ENCODE data around the gene FBN2.

GRCh38 chr5:128318691-128319090, 219.4 kb downstream of the FBN2 start:
- TF ChIP-seq EZH2 (IDR thresholded peaks at IDR 0.05; ENCODE audit: borderline replicate concordance, low read depth, low read length, poor library complexity, severe bottlenecking) = no peak
- TF ChIP-seq CTCF (conservative IDR thresholded peaks at IDR 0.05; ENCODE audit: low read depth, low read length) = no peak

All from A673 (cell line).